Erythroblast (primary cell): ENCODE measurements around the gene CCNY.

Experiments
- GATA1 ChIP-seq: IDR thresholded peaks from 2 replicates; pipeline ENCODE4 v1.6.1; 2011; ENCODE audit warnings: low read depth, mild to moderate bottlenecking, control low read depth, low read length, moderate library complexity
- POLR2A ChIP-seq: IDR thresholded peaks from 2 replicates; pipeline ENCODE4 v1.6.1; 2011; ENCODE audit warnings: mild to moderate bottlenecking, low read length

GRCh38 chr10:35363587-35363986 lies 27.3 kb downstream of the CCNY start:
- no peak for TF ChIP-seq POLR2A
- no peak for TF ChIP-seq GATA1
